K562 (cell line): ENCODE measurements around the gene CROT. TPM values are rescaled to one million over a fixed set of nuclear protein-coding genes. Genes with fewer than 3 reads are reported as not detected.

Experiments used
- BMI1 ChIP-seq: fragments of 150-350 bp; IDR thresholded peaks from 2 replicates; pipeline ENCODE4 v1.6.1; 2014; ENCODE audit warnings: low read length
- BRCA1 ChIP-seq, 2 experiments: fragments of 450-650 bp in 1 of 2; sonication (generic) in 1 of 2; formaldehyde crosslinking in 1 of 2; IDR thresholded peaks; 2 replicates each; pipeline versions ENCODE4 v1.5.0 to v1.6.1; 2017 to 2020; ENCODE audit warnings: mild to moderate bottlenecking in 1 of 2, missing genetic modification reagents in 1 of 2
- CBX1 ChIP-seq: sonication (generic); IDR thresholded peaks from 2 replicates; pipeline ENCODE4 v1.6.1; 2016; ENCODE audit warnings: antibody characterized with exemption, low read depth, mild to moderate bottlenecking
- CBX5 ChIP-seq: IDR thresholded peaks from 2 replicates; pipeline ENCODE4 v1.6.1; 2014; ENCODE audit warnings: low read depth, borderline replicate concordance
- CCAR2 ChIP-seq: fragments of 200-400 bp; formaldehyde crosslinking; IDR thresholded peaks from 2 replicates; pipeline ENCODE4 v1.6.1; 2017; ENCODE audit warnings: mild to moderate bottlenecking, low read depth, low read length
- CEBPZ ChIP-seq: fragments of 150-350 bp; IDR thresholded peaks from 2 replicates; pipeline ENCODE4 v1.6.1; 2014; ENCODE audit warnings: low read depth, mild to moderate bottlenecking, low read length, borderline replicate concordance
- HEY1 ChIP-seq: fragments of 250-450 bp; sonication (Bioruptor Pico); IDR thresholded peaks from 2 replicates; pipeline ENCODE4 v1.5.0; 2020; ENCODE audit warnings: mild to moderate bottlenecking, moderate library complexity, borderline replicate concordance
- NBN ChIP-seq: fragments of 450-650 bp; IDR thresholded peaks from 2 replicates; pipeline ENCODE4 v1.6.1; 2016; ENCODE audit warnings: low read depth, mild to moderate bottlenecking
- SNAPC5 ChIP-seq: fragments of 250-450 bp; sonication (Bioruptor Pico); IDR thresholded peaks from 2 replicates; pipeline ENCODE4 v1.8.0; 2021; ENCODE audit warnings: moderate library complexity, mild to moderate bottlenecking, inconsistent platforms
- THRAP3 ChIP-seq: fragments of 450-650 bp; IDR thresholded peaks from 2 replicates; pipeline ENCODE4 v1.6.1; 2016; ENCODE audit warnings: mild to moderate bottlenecking, inconsistent platforms, borderline replicate concordance
- TRIM28 ChIP-seq: fragments of 450-650 bp; IDR thresholded peaks from 2 replicates; pipeline ENCODE4 v1.6.1; 2017
- U2AF1 ChIP-seq: fragments of 200-400 bp; formaldehyde crosslinking; optimal IDR thresholded peaks from 2 replicates; pipeline ENCODE3; 2017; ENCODE audit warnings: mild to moderate bottlenecking, low read depth, low read length, moderate library complexity
- ZBTB33 ChIP-seq: sonication (generic); formaldehyde crosslinking; IDR thresholded peaks from 2 replicates; pipeline ENCODE4 v1.8.1; 2023; ENCODE audit warnings: mild to moderate bottlenecking, missing genetic modification reagents
- ZMIZ1 ChIP-seq, 2 experiments: fragments of 150-350 bp in 1 of 2; IDR thresholded peaks; 2 replicates each; pipeline ENCODE4 v1.6.1; 2012 to 2016; ENCODE audit warnings: low read depth in 2 of 2, low read length in 2 of 2, mild to moderate bottlenecking in 1 of 2, moderate library complexity in 1 of 2
- ZNF280A ChIP-seq: fragments of 450-650 bp; IDR thresholded peaks from 2 replicates; pipeline ENCODE4 v1.6.1; 2018; ENCODE audit warnings: mild to moderate bottlenecking, low read depth; ENCODE audit not compliant: partially characterized antibody
- ZNF41 ChIP-seq: fragments of 250-450 bp; sonication (Bioruptor Pico); conservative IDR thresholded peaks from 2 replicates; pipeline ENCODE4 v1.4.0; 2020; ENCODE audit warnings: mild to moderate bottlenecking
- ZNF445 ChIP-seq: fragments of 250-450 bp; sonication (Bioruptor Pico); IDR thresholded peaks from 2 replicates; pipeline ENCODE4 v1.4.0; 2020; ENCODE audit warnings: low read depth, mild to moderate bottlenecking, moderate library complexity
- ZNF695 ChIP-seq: fragments of 450-650 bp; formaldehyde crosslinking; IDR thresholded peaks from 2 replicates; pipeline ENCODE4 v1.4.0; 2020; ENCODE audit warnings: mild to moderate bottlenecking, moderate library complexity
- polyA plus RNA-seq, 8 experiments: library from polyadenylated mRNA; depleted of rRNA in 4 of 8; stranded (reverse) in 5 of 8; unstranded in 3 of 8; fragments of >200 nt; fragmentation: Nextera tagmentation in 2 of 8; fragmentation: Illumina TruSeq in 1 of 8; extraction: Ambion mirVana in 2 of 8; extraction: Trizol in 1 of 8; gene quantifications; 2 replicates each; pipeline versions ENCODE4 v1.2.1 to v1.2.3, GENCODE V29; 2011 to 2014; ENCODE audit warnings: inconsistent platforms in 1 of 8, missing spikeins in 1 of 8
- total RNA-seq, 7 experiments: library from RNA; depleted of rRNA in 6 of 7; stranded (reverse); fragments of >200 nt in 6 of 7; fragmentation: Illumina TruSeq in 2 of 7; extraction: Trizol in 2 of 7; gene quantifications; 2 replicates each; pipeline versions ENCODE4 v1.2.1 to v1.2.3, GENCODE V29; 2011 to 2021; ENCODE audit warnings: low replicate concordance in 1 of 7

CROT gene
- total and polyA plus RNA-seq, 9 of the 15 experiments (the other 6 are each of a cell fraction or from before 2014, with no cell fraction given): 2.5 to 8.1 (median 5.1) TPM

- TF ChIP-seq ZBTB33 (CRISPR knock-in tag) (no peak), NBN (no peak), THRAP3 (no peak), BMI1 (no peak), ZNF280A (peak; percentile 80), CBX5 (peak; percentile 100), HEY1 (no peak), CCAR2 (no peak), CEBPZ (peak; percentile 71), ZMIZ1 (IDR thresholded peaks at IDR 0.05; ENCODE audit: low read depth in 2 of 2, low read length in 2 of 2) (no peak), TRIM28 (peak; percentile 100), BRCA1 (IDR thresholded peaks at IDR 0.05) (no peak), BRCA1 (CRISPR knock-in tag; IDR thresholded peaks at IDR 0.05) (no peak), ZNF445 (CRISPR knock-in tag) (0 out of 2 replicates have a peak, but pooled peaks have one; percentile 42), ZNF695 (no peak), CBX1 (peak; percentile 100; the same call in 1 of the 2 replicates), U2AF1 (no peak), SNAPC5 (CRISPR knock-in tag) (no peak), ZNF41 (no peak)
Measured at GRCh38 chr7:87328281-87328680, 17.2 kb upstream of the CROT start (continued).
